Endodermal cell (in vitro differentiated cells): Measurements from ENCODE around the gene REV3L. TPM values are rescaled to one million over a fixed set of nuclear protein-coding genes. Genes with fewer than 3 reads are reported as not detected.

Source experiments
- DNase-seq: peaks from one replicate; pipeline ENCODE4 v3.0.0-alpha.2; 2017
- H3K27ac ChIP-seq: 2 replicates; pipeline ENCODE4 v1.5.1; 2013; ENCODE audit warnings: mild to moderate bottlenecking, low read depth, low read length, moderate library complexity
- H3K27me3 ChIP-seq: 2 replicates; pipeline ENCODE4 v1.6.1; 2013; ENCODE audit warnings: mild to moderate bottlenecking, low read length, moderate library complexity; ENCODE audit not compliant: insufficient read depth, control insufficient read depth, poor library complexity, severe bottlenecking
- H3K36me3 ChIP-seq: 2 replicates; pipeline ENCODE4 v1.7.0; 2013; ENCODE audit warnings: mild to moderate bottlenecking, low read length, moderate library complexity; ENCODE audit not compliant: control insufficient read depth, insufficient read depth
- H3K4me1 ChIP-seq: one replicate; pipeline ENCODE4 v1.7.0; 2013; ENCODE audit warnings: low read length; ENCODE audit not compliant: control insufficient read depth, insufficient read depth
- H3K4me3 ChIP-seq: 2 replicates; pipeline ENCODE4 v1.5.1; 2013; ENCODE audit warnings: mild to moderate bottlenecking, low read length, moderate library complexity
- H3K9ac ChIP-seq: 2 replicates; pipeline ENCODE4 v1.6.1; 2013; ENCODE audit warnings: mild to moderate bottlenecking, low read length, moderate library complexity; ENCODE audit not compliant: poor library complexity, severe bottlenecking; ENCODE audit errors: extremely low read depth
- H3K9me3 ChIP-seq: 2 replicates; pipeline ENCODE4 v1.6.1; 2013; ENCODE audit warnings: mild to moderate bottlenecking, low read length, moderate library complexity; ENCODE audit not compliant: control insufficient read depth
- H3K27ac Mint-ChIP-seq: 2 replicates; pipeline ENCODE4 v1.8.0; 2020; ENCODE audit warnings: mixed read lengths
- H3K27me3 Mint-ChIP-seq: 2 replicates; pipeline ENCODE4 v1.8.0; 2021; ENCODE audit warnings: mild to moderate bottlenecking, mixed read lengths; ENCODE audit not compliant: insufficient read depth
- H3K36me3 Mint-ChIP-seq: 2 replicates; pipeline ENCODE4 v1.8.0; 2020; ENCODE audit warnings: low read depth, mixed read lengths
- H3K4me1 Mint-ChIP-seq: 2 replicates; pipeline ENCODE4 v1.8.0; 2020; ENCODE audit warnings: mixed read lengths
- H3K4me3 Mint-ChIP-seq: 2 replicates; pipeline ENCODE4 v1.8.0; 2020; ENCODE audit warnings: mild to moderate bottlenecking, moderate library complexity, mixed read lengths
- H3K9me3 Mint-ChIP-seq: 2 replicates; pipeline ENCODE4 v1.8.0; 2020; ENCODE audit warnings: mild to moderate bottlenecking, mixed read lengths
- CTCF ChIP-seq: fragments of 200-600 bp; sonication (generic); conservative IDR thresholded peaks from 2 replicates; pipeline ENCODE4 v1.5.0; 2021; ENCODE audit warnings: antibody characterized with exemption, mild to moderate bottlenecking
- WGBS, 2 experiments: methylation state at CpG; one replicate each; pipeline versions ENCODE4 v1.1.5 to v1.1.7; 2013; ENCODE audit warnings: missing lambda C conversion rate in 2 of 2, mixed read lengths in 1 of 2; ENCODE audit not compliant: insufficient coverage in 1 of 2, insufficient read length in 1 of 2; 5-methylcytosine and 5-hydroxymethylcytosine counted together
- total RNA-seq, 2 donors: library from RNA; stranded (reverse); fragmentation: NEBNext Ultra II Directional in 1 of 2; extraction: Animal tissue kit (Norgen Biotek cat#: 25700) in 1 of 2; gene quantifications; 2 replicates in 1 of 2; 3 replicates in 1 of 2; pipeline ENCODE4 v1.2.1, GENCODE V29; 2021

The REV3L gene
- total RNA-seq, 2 donors from 2014 or later = 19.2 to 28.1 TPM

GRCh38 chr6:111470991-111471390, 12.0 kb downstream of the REV3L start:
- 90 to 100% methylated on average over 1 to 2 of the region's 2 CpGs for WGBS, 2 experiments
- DNase-seq = no peak
- Mint-ChIP-seq H3K36me3 (peaks cover 3% of the 10 kb centered on the region), H3K4me3 (no peak overlapping the region), H3K27ac (no peak overlapping the region), H3K4me1 (peaks cover 8% of the 10 kb centered on the region), H3K27me3 (peaks cover 7% of the 10 kb centered on the region), H3K9me3 (no peaks in the 10 kb centered on the region)
- no peak overlapping the region for H3K4me3 ChIP-seq
- H3K36me3 ChIP-seq = peaks cover 9% of the 10 kb centered on the region
- no peak overlapping the region for H3K9ac ChIP-seq
- H3K4me1 ChIP-seq = no peaks in the 10 kb centered on the region
- H3K9me3 ChIP-seq = no peaks in the 10 kb centered on the region
- TF ChIP-seq CTCF = no peak
- no peaks in the 10 kb centered on the region for H3K27me3 ChIP-seq
- H3K27ac ChIP-seq = no peak overlapping the region

- Histone ChIP-seq H3K9me3 (no peaks in the 10 kb centered on the region), H3K36me3 (peaks cover 9% of the 10 kb centered on the region), H3K27me3 (no peaks in the 10 kb centered on the region), H3K4me1 (no peaks in the 10 kb centered on the region), H3K27ac (no peak overlapping the region), H3K9ac (no peak overlapping the region), H3K4me3 (no peak overlapping the region)
- Mint-ChIP-seq H3K4me3 (no peak overlapping the region), H3K9me3 (no peaks in the 10 kb centered on the region), H3K36me3 (peaks cover 3% of the 10 kb centered on the region), H3K4me1 (peaks cover 8% of the 10 kb centered on the region), H3K27me3 (peaks cover 3% of the 10 kb centered on the region), H3K27ac (no peak overlapping the region)
- peak; percentile 58 for DNase-seq
- TF ChIP-seq CTCF = no peak
- WGBS, 2 experiments = 90 to 100% methylated on average over 1 to 5 of the region's 5 CpGs
Measured at GRCh38 chr6:111469543-111469942, 13.5 kb downstream of the REV3L start.

GRCh38 chr6:111468329-111469012, 14.5 kb downstream of the REV3L start:
- no peak overlapping the region for H3K4me3 ChIP-seq
- H3K4me3 Mint-ChIP-seq = no peak overlapping the region
- no peak overlapping the region for H3K27ac ChIP-seq
- no peaks in the 10 kb centered on the region for H3K27me3 ChIP-seq
- H3K9me3 Mint-ChIP-seq = no peaks in the 10 kb centered on the region
- no peak for TF ChIP-seq CTCF
- H3K9me3 ChIP-seq = no peaks in the 10 kb centered on the region
- DNase-seq = no peak
- H3K4me1 Mint-ChIP-seq = peaks cover 6% of the 10 kb centered on the region
- H3K27ac Mint-ChIP-seq = no peak overlapping the region
- H3K36me3 ChIP-seq = peaks cover 9% of the 10 kb centered on the region
- H3K4me1 ChIP-seq = no peaks in the 10 kb centered on the region
- WGBS, 2 experiments = 96% methylated on average over 5 of the region's 5 CpGs; no CpG with 5 or more reads in 1 of the 2 experiments
- H3K27me3 Mint-ChIP-seq = no peaks in the 10 kb centered on the region
- H3K9ac ChIP-seq = no peak overlapping the region
- peaks cover 3% of the 10 kb centered on the region for H3K36me3 Mint-ChIP-seq
